ENCODE results near the gene KLRF2.

DNA sequence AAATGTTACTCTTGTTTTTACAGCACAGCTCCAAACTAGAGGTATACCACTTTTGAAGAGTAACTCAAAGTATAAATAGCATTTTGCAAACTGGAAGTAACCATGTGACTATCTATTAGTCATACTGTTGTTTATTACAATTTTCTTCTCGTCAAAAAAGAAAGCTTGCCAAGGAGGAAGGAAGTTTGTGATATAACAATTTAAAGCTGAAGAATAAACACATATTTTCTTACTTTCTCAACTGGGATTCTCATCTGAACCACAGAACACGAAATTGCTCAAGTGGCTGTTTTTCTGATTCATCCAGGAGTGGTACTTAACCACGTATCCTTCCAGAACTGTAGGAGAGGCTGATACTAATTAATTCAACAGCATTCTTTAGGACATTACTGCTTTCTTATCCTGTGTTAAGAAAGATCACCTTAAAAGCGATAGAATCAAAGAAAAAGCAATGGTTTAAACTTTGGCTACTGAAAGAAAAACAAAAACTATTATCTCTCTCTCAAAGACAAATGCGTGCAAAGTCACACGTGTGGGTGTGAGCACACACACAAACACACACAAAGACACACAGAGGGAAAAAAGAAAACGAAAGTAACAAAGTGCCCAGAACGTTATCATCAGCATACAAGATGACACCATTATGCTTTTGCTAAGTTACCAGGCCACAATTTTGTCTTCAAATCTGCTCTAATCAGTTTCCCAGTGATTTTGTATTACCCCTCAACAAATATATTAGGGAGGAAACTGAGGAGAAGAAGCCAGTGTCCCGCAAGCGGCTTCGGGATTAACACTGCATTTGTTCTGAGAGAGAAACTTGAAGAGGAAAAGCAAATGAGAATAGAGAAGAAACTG, 11.8 kb upstream of the KLRF2 start, which contains the start of gene CLEC2B:
- no peak for TF ChIP-seq POLR2AphosphoS5 (IDR thresholded peaks at IDR 0.05; ENCODE audit: low read depth, low read length)
- no peak for TF ChIP-seq TAF1 (IDR thresholded peaks at IDR 0.05; ENCODE audit: low read depth, low read length)

Measured in GM12891 (cell line).